GM12891 (cell line): ENCODE data around the gene MAP4K4.

Source experiments
- PAX5 ChIP-seq: IDR thresholded peaks from 2 replicates; pipeline ENCODE4 v1.6.1; 2011; ENCODE audit warnings: low read length, moderate library complexity, mild to moderate bottlenecking; ENCODE audit not compliant: insufficient read depth, severe bottlenecking
- POLR2A ChIP-seq: IDR thresholded peaks from 2 replicates; pipeline ENCODE4 v1.6.1; 2011; ENCODE audit warnings: low read depth, low read length, control low read depth
- POLR2AphosphoS5 ChIP-seq: IDR thresholded peaks from 2 replicates; pipeline ENCODE4 v1.6.1; 2011; ENCODE audit warnings: low read depth, low read length, control low read depth
- POU2F2 ChIP-seq: IDR thresholded peaks from 2 replicates; pipeline ENCODE4 v1.6.1; 2011; ENCODE audit warnings: low read depth, mild to moderate bottlenecking, control low read depth, low read length, moderate library complexity
- SPI1 ChIP-seq: IDR thresholded peaks from 2 replicates; pipeline ENCODE4 v1.6.1; 2011; ENCODE audit warnings: low read depth, low read length, control low read depth
- TAF1 ChIP-seq: IDR thresholded peaks from 2 replicates; pipeline ENCODE4 v1.6.1; 2011; ENCODE audit warnings: low read depth, low read length, control low read depth

GRCh38 chr2:101696272-101697123 lies 1.0 kb upstream of the MAP4K4 start:
- TF ChIP-seq POLR2AphosphoS5 (no peak), POLR2A (no peak), SPI1 (no peak), TAF1 (no peak), PAX5 (no peak), POU2F2 (no peak)
